Mucosa of gallbladder (tissue), 1 donor: ENCODE measurements around the gene DGKA. TPM values are rescaled to one million over a fixed set of nuclear protein-coding genes. Genes with fewer than 3 reads are reported as not detected.
"Not testable (repeated sequence)": the region's sequence is repeated elsewhere in the genome, so short reads cannot be mapped to it uniquely, and the experiment has no call there.

ENCODE experiments used
- DNase-seq: peaks from one replicate; pipeline ENCODE4 v3.0.0-alpha.2; 2020; ENCODE audit warnings: low spot score
- total RNA-seq: library from RNA; stranded (reverse); gene quantifications from one replicate; pipeline ENCODE4 v1.2.1, GENCODE V29; 2021
- donor health status: DM: no; HTN: no; CAD: no.

DGKA gene
- 50.5 TPM for total RNA-seq

DNA sequence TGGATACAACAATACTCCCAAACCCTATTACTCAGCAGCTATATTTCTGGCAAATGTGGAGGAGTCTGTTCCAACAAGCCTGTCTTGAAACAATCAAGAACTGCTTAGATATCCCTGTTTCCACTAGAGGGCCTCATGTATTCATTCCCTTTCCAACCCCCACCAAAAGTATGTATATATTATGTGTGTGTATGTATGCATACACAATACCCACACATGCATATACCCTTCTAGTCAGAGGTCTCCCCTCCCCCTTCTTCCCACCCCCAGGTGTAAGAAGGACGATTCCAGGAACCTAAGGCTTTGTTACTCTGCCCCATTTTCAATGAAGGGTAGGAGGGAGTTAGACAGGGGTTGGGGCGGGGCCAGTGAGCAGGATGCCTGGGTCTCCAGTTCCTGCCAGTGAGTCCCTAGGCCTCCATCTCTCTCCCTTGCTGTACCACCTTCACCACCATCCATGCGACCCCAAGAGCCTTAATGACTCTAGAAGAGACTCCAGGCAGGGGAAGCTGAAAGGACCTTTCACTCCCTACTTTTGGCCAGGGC, at the start of gene DGKA:
DGKA (plus strand) TSS at position 392 of the 546 bp plus-strand sequence. CDS start 5,342 bp downstream, outside the sequence.
- peak; percentile 21 for DNase-seq

DNA sequence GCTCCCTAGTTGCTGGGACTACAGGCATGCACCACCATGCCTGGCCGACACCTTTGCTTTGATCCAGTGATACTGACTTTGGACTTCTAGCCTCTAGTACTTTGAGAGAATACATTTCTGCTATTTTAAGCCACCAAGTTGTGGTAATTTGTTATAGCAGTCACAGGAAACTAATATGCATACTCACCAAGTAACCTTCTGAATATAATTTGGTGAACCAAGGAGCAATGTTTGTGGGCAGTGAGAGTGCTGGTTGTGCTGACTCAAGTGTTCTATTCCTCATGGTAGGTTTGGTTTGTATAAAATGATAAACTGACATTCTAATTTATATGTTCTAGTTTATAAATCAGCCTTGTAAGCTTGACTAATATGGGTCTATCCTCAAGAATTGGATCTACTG, 45.8 kb upstream of the DGKA start:
- DNase-seq: no peak

DNA sequence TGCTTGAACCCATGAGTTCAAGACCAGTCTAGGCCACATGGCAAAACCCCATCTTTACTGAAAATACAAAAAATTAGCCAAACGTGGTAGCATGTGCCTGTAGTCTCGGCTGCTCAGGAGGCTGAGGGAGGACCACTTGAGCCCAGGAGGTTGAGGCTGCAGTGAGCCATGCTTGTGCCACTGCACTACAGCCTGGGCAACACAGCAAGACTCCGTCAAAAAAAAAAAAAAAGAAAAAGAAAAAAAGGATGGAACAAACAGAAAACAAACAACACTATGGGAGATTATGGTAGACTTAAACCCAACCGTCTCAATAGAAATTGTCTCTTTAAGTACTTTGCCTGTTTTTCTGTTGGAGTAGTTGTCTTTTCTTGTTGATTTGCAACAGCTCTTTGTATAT, 39.7 kb upstream of the DGKA start:
- DNase-seq: no peak

DNA sequence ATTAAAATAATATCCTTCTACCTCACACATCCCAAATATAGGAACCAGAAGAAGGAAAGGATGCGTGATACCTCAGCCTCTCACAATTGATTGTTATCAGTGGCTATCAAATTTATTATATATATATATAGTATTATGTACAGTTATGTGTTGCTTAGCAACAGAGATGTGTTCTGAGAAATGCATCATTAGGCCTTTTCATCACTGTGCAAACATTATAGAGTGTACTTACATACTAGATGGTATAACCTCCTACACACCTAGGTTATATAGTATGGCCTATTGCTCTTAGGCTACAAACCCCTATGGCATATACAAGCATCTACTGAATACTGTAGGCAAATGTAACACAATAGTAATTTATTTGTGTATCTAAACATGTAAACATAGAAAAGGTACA, 37.2 kb upstream of the DGKA start:
- no peak for DNase-seq

DNA sequence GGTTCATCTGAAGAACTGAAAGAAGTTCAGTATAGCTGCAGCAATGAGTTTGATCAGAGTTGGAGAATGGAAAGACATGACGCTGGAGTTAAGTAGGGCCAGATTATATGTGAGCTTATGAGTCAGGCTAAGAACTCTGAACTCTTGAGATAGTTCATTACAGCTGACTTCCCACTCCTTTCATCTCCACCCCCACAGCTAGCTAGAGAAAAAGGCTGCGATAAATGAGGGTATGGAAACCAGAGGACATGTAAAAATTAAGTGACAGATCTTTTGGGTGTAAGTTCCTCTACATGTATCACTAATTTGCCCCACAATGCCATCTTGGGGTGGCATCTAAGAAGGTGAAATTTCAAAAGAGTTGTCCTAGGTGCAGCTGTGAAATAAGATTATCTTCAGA, 31.9 kb upstream of the DGKA start:
- no peak for DNase-seq

DNA sequence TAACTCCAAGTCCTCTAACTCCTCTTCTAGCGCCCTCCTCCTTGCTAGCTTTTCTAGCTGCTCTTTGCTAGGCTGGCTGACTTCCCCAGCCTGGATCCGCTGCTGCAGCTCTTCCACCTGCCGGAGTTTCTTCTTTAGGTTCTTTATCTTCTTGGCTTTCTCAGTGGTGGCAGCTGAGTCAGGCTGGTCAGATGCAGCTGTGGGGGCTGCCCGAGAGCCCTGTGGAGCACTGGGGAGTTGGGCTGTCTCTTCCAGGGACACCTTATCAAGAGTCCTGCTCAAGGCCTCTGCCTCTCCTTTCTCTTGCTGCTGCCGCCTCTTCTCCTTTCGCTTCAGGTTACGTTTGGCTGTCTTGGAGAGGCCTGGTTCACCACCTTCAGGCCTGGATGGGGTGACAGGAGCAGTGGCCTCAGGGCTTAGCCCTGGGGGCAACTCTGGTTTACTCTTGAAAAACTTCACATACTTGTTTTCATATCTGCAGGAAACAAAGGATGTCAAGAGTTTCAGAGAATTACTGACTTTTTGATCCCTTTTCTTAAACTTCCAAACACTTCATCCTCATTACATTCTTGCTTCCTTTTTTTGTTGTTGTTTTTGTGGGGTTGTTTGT, 29.0 kb upstream of the DGKA start:
- no peak for DNase-seq

DNA sequence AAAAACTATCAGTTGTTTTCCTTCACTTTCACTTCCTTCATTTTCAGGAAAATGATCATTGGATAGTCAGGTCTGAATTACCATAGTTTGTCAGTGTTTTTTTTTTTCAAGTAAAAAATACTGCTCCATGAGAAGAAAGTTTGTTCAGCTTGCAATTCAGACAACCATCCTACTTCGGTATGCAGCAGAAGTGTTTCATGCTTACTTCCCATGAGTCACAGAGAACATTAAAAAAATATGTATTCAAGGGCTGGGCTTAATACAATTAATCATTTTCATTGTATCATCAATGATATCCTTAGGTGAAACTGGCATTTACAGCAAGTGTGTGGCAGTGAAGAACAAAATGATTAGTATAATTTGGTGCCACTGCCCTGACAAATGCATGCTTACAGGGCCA, 24.9 kb upstream of the DGKA start:
- DNase-seq: no peak

DNA sequence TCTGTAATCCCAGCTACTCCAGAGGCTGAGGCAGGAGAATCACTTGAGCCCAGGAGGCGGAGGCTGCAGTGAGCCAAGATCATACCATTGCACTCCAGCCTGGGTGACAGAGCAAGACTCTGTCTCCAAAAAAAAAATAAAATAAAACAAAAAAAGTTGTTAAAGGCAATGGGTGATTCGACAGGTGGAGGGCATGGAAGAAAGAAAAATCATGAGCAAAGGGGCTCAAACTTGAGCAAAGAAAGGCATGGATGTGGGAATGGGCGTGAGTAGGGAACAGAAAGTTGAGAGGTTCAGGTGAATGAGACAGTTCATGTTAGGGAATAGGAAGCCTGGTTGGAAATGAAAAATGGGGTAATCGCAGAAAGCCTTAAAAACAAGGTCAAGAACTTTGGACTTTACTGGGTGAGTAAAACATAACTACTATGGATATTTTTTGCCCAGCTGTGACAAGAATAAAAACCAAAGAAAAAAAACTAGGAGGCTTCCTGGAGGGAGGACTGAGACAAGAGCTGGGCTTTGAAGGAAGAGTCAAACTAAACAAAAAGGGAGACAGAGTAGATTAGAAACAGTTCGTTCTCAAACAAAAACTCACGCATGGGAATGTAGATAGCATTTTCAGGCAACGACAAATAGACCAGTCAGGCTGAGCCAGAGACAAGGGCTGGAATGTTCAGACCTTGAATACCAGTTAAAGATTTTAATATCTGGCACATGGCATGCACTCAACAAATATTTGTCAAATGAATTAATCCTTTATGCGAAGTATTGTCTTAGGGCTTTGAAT, 22.0 kb upstream of the DGKA start:
- DNase-seq: no peak

DNA sequence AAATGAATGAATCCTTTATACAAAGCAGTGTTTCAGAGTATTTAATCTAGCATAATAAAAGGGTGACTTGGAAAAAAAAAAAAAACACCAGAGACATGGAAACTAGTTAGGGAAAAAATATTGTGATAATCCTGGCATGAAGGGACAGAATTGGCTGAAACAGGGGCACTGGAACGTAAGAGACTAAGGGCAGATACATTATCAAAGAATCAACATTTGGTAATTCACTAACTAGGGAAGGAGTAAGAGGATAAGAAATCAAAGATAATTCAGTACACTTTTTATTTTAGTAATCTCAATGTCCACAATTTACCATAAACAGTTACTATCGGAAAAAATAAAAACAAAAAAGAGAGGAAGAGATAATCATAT, 21.5 kb upstream of the DGKA start:
- no peak for DNase-seq

DNA sequence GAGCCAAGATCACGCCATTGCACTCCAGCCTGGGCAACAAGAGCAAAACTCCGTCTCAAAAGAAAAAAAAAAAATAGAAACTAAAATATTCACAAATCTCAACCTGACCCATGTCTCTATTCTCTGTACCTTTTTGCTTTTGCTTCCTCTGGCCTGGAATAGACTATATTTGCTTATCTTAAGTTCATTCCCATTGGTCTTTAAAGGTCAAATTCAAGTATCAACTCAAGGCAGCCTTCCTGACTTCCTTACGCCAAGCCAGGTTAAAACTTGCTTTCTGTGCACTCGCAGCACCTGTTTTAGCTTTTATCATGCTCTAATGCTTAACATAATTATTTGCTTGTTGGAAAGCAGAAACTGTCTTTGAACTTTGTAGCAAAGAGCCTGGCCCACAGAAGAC, 18.1 kb upstream of the DGKA start:
- DNase-seq: no peak

DNA sequence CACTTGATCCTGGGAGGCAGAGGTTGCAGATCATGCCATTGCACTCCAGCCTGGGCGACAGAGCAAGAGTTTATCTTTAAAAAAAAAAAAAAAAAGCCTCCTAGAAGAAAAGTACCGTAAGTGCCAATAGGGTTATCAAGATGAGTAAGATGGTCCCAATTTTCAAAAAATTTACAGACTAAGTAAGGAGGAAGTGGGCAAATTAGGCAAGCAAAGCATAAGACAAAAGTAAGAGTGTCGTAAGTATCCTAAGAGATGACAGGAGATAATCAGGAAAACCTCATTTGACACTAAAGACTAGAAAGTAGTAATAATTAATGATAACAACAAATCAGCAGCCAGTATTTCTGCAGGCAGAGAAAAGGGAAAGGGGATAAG, 15.5 kb upstream of the DGKA start:
- DNase-seq: no peak

DNA sequence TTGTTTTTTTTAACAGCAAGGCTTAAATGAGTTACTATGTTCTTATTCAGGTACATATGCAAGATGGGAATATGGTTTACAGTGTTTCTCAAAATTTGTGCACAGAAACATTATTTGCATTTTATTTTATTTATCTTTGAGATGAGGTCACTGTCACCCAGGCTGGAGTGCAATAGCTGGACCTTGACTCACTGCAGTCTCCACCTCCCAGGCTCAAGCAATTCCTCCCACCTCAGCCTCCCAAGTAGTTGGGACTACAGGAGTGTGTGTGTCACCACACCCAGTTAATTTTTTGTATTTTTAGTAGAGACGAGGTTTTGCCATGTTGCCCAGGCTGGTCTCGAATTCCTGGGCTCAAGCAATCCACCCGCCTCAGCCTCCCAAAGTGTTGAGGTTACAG, 11.9 kb upstream of the DGKA start:
- not testable (repeated sequence) for DNase-seq

DNA sequence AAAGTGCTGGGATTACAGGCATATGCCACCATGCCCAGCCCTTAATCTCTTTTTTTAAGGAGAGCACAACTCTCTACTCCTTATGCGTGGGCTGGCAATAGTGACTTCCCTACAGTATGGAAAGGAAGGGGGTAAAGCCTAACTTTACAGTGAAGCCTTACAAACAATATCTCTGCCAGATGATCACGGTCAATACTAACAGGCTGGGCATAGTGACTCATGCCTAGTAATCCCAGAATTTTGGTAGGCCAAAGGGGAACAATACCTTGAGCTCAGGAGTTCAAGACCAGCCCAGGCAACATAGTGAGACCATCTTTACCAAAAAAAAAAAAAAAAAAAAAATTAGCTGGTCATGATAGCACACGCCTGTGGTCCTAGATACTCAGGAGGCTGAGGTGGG, 8.8 kb upstream of the DGKA start:
- no peak for DNase-seq

DNA sequence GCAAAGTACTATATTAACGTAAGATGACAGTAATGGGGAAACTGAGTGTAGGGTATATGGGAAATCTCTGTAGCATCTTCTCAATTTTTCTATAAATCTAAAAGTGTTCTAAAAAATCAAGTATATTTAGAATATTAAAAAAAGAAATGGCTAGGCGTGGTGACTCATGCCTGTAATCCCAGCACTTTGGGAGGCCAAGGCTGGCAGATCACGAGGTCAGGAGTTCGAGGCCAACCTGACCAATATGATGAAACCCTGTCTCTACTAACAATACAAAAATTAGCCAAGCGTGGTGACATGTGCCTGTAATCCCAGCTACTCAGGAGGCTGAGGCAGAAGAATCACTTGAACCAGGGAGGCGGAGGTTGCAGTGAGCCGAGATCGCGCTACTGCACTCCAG, 7.3 kb upstream of the DGKA start:
- not testable (repeated sequence) for DNase-seq

DNA sequence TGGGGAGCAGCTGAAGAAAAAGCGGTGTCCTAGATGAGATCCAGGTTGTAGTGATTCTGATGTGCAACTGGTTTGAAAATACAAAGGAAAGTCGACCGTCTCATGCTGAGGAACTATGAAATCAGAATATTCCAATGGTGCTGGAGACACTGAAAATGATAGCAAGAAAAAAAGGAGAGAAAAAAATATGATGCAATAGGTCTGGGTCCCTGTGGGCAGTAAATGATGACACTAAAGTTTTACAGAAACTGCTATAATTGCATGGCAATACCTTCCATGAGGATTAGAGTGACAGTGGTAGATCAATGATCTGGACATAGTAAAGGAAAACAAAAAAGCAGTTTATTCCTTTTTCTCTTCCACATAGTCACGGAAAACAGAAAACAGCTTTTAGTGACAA, 5.6 kb upstream of the DGKA start:
- DNase-seq: no peak

DNA sequence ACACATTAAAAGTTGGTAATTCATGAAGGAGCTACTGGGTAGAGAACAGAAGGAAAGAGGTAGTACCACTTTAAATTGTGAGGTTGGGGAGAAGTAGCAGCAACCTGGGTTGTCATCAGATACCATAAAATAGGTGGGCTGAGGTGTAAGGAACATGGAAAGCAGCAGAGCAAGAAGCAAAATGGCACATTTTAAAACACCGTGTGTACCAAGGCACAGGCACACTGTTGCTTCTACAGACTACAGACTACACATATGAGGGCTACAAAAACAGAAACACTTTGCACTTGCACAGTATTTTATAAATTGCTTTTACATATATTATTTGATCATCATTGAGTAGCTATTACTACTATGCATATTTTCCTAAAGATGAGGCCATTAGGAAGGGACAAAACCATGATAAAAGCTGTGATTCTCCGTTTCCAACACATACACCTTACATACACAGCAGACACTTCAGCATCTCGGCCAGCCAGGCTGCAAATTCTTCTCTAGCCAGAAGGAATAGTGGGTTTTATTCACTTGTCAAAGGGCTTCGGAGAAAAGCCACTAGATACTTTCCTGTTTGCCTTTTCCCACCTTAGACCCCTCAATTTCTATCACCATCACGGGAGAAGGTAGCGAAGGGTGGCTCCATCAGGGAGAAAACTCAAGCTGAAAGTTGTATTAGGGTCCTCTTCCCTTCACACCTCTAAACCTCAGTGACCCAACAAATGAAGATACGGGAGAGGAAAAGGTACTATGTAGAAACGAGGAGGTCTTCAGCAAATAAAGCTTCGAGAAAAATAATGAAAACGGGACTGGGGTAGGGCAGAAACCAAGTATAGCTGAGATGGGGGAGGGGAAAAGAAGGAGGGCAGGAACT, 4.9 kb upstream of the DGKA start:
- no peak for DNase-seq

DNA sequence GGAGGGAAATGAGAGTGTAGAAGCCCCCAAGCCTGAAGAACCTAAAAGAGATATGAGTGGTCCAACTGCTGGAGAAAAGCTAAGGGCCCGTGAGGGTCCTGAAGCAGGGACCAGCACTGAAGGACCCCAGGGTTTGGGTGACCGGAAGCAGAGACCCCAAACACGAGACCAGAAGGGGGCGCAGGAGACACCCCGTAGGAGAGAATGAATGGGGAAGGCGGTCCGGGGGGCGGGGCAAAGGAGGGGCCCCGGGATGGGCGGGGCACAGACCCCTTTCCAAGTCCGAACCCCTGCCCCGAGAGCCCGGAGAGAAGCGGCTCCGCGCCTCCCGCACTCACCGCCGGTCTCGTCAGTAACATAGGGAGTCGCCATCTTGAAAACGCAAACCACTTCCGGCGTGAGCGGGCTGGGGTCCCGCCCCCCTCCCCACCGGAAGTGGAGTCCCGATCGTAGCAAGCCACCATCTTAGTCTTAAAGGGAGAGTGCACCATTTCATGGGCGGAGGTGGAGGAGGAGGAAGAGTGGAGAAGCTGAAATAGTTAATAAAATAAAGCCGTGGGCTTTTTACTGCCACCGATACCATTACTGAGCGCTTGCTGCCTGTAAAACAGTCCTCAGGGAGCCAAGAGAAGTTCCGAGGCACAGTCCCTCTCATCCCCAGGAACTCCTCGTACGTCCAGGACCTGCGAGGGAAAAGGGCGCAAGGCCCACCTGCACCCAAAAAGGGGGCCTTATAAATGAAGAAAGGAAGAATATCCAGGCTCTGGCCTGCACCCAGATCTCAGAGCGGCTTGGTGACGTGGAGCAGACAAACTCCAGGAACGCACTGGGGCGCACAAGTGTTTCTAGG, 4.0 kb upstream of the DGKA start:
- DNase-seq: peak; percentile 89

DNA sequence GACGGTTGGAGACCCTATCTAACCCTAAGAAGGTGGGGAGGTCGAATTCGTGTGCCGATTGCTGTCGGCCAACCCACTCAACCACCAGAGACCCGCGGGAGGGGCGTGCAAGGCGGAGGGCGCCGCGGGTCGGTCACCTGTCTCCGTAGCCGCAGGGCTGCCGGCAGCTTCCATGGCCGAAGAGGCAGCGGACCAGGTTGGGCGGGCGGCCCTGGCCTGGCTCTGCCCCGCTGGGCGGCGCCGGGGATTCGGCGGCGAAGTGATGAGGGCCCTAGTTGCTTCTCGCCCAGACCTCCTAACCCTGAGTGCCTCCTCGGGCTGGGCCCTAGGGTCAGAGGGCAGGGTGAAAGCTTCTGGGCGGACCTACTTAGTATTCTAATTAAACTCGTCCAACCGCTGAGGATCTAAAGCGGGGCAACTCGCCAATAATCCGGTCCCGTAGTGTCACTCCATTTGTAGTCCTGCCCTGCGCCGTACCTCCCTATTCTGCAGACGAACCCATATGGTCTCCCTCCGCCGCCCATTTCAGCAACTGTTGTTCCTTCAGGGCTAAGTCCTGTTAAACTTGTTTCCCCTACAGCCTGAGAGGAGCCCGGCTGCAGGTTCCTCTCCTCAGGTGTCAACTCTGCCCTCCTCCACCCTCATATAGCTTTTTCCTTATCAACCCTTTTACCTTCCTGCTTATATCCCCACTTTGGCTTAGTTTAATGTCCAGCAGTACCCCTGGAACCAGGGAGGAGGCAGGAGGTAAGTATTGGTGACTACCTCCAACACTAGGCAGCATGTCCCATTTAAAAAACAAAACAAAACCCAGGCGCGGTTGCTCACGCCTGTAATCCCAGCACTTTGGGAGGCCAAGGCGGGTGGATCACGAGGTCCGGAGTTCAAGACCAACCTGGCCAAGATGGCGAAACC, 3.1 kb upstream of the DGKA start, which contains the start of gene PYM1:
PYM1 (minus strand) TSS at position 307 of the 915 bp plus-strand sequence; CDS start at position 174, 133 bp downstream.
- peak; percentile 81 for DNase-seq

DNA sequence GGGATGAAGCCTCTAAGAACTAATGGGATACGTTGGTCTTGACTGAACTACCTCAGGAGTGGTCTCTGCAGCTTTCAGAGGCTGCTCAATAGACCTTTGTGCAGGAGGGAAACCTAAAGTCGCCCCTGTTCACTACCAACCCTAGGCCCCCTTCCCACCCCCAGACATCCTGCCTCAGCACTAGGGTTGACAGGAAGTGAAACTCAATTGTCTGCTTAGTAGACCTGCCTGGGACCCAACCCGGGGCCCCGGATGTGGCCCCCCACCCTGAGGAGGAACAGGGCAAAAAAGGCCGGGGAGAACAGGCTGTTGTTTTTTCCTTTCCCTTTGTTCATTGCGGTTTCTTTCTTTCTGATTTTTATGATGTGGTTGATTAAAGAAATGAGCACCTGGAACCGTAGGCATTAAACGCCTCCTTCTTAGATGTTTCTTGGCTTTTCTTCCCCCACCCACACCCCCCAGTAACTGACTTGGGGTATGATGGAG, 1.6 kb upstream of the DGKA start:
- peak; percentile 28 for DNase-seq

DNA sequence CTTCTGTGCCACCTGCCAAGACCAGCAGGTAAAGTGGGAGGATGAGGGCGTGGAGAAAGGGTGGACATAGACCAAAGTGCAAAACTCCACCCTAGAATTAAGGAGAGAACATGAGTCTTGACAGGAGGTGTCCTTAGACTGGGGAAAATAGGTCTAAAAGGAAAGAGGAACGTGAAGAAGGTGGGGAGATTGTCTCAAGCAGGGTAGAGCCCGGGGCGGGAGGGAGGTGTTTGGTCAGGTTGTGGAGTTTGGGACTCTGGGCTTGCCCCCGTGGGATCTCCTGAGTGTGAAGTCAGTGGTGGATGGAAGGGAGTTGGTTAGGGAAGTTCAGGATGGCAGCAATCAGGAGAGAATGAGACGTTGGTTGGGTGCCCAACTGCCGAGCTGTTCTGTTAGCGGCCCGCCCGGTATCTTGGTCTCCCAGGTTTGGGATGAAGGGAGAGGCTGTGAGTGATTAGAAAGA, 386 bp downstream of the DGKA start:
- no peak for DNase-seq
